GM10248 (cell line): ENCODE measurements around the gene EFNA5.

Experiments
- CTCF ChIA-PET: fragments of 300-600 bp; sonication (Branson Sonifier 250); formaldehyde crosslinking; extraction: SDS; loops from one replicate; lab custom pipeline; 2021; ENCODE audit warnings: antibody characterized with exemption; lab: Yijun Ruan, JAX
- POLR2A ChIA-PET: fragments of 350-650 bp; sonication (Branson Sonifier 250); formaldehyde crosslinking; extraction: SDS; loops from one replicate; lab custom pipeline; 2020; ENCODE audit warnings: antibody characterized with exemption; lab: Yijun Ruan, JAX
- DNase-seq: peaks from one replicate; pipeline ENCODE4 v3.0.0; 2012; ENCODE audit errors: extremely low spot score
- CTCF ChIP-seq: IDR thresholded peaks from 2 replicates; pipeline ENCODE4 v1.5.1; 2012; ENCODE audit warnings: mild to moderate bottlenecking, low read depth; ENCODE audit errors: extremely low read depth, missing control alignments, control extremely low read depth

EFNA5 gene

GRCh38 chr5:107402434-107403227, 268.1 kb downstream of the EFNA5 start:
- DNase-seq: no peak
- ChIA-PET CTCF (no interaction called here), POLR2A (no interaction called here)
- no peak for TF ChIP-seq CTCF

GRCh38 chr5:107401470-107402122, 269.1 kb downstream of the EFNA5 start:
- no peak for TF ChIP-seq CTCF
- POLR2A ChIA-PET: no interaction called here
- CTCF ChIA-PET: interaction anchor here (1.5 to 1.7 kb wide), 2 partner anchors 12 to 272 kb away, joined by 4 to 5 read pairs; no protein-coding TSS in a partner anchor
- no peak for DNase-seq

GRCh38 chr5:107400328-107400727, 270.4 kb downstream of the EFNA5 start:
- no peak for DNase-seq
- ChIA-PET CTCF (interaction anchor here (1.5 to 2.0 kb wide), 4 partner anchors 11 to 273 kb away, joined by 4 to 8 read pairs (median 6); no protein-coding TSS in a partner anchor), POLR2A (no interaction called here)
- no peak for TF ChIP-seq CTCF

- no peak for DNase-seq
- POLR2A ChIA-PET: no interaction called here
- no peak for TF ChIP-seq CTCF
- CTCF ChIA-PET: interaction anchor here (2.0 kb wide), 1 partner anchor 13 kb away, joined by 8 read pairs; no protein-coding TSS in a partner anchor
These were observed 272.0 kb downstream of the EFNA5 start for GRCh38 chr5:107398703-107399102.

- ChIA-PET POLR2A (interaction anchor here (0.7 kb wide), 1 partner anchor 80 kb away, joined by 4 read pairs; no protein-coding TSS in a partner anchor), CTCF (interaction anchor here (1.4 to 1.8 kb wide), 3 partner anchors 19 to 176 kb away, joined by 3 to 6 read pairs (median 4); no protein-coding TSS in a partner anchor)
- no peak for TF ChIP-seq CTCF
- DNase-seq: no peak
These were observed 274.4 kb downstream of the EFNA5 start for GRCh38 chr5:107396351-107396690.

GRCh38 chr5:107395632-107396350, 274.9 kb downstream of the EFNA5 start:
- ChIA-PET CTCF (interaction anchor here (1.4 to 1.8 kb wide), 3 partner anchors 19 to 177 kb away, joined by 3 to 6 read pairs (median 4); no protein-coding TSS in a partner anchor), POLR2A (interaction anchor here (0.7 kb wide), 1 partner anchor 81 kb away, joined by 4 read pairs; no protein-coding TSS in a partner anchor)
- peak; percentile 24 for DNase-seq
- no peak for TF ChIP-seq CTCF
